Chondrocyte (in vitro differentiated cells): ENCODE data around the gene SYNE2. TPM values are rescaled to one million over a fixed set of nuclear protein-coding genes. Genes with fewer than 3 reads are reported as not detected.
"Not testable (repeated sequence)": the region's sequence is repeated elsewhere in the genome, so short reads cannot be mapped to it uniquely, and the experiment has no call there.

Source experiments
- DNase-seq: peaks from one replicate; pipeline ENCODE4 v3.0.0; 2021; ENCODE audit warnings: mixed read lengths, low spot score
- H3K27ac Mint-ChIP-seq: one replicate; pipeline ENCODE4 v1.8.0; 2021; ENCODE audit warnings: mild to moderate bottlenecking, moderate library complexity, mixed read lengths; ENCODE audit not compliant: unreplicated experiment
- H3K27me3 Mint-ChIP-seq: 2 replicates; pipeline ENCODE4 v1.8.0; 2021; ENCODE audit warnings: low read depth, mixed read lengths
- H3K36me3 Mint-ChIP-seq: 2 replicates; pipeline ENCODE4 v1.8.0; 2021; ENCODE audit warnings: low read depth, mixed read lengths
- H3K4me1 Mint-ChIP-seq: 2 replicates; pipeline ENCODE4 v1.8.0; 2021; ENCODE audit warnings: low read depth, mild to moderate bottlenecking, mixed read lengths
- H3K4me3 Mint-ChIP-seq: one replicate; pipeline ENCODE4 v1.8.0; 2021; ENCODE audit warnings: mild to moderate bottlenecking, moderate library complexity, mixed read lengths; ENCODE audit not compliant: unreplicated experiment
- H3K9me3 Mint-ChIP-seq: 2 replicates; pipeline ENCODE4 v1.8.0; 2021; ENCODE audit warnings: low read depth, mixed read lengths
- CTCF ChIP-seq: fragments of 200-600 bp; sonication (generic); IDR thresholded peaks from 2 replicates; pipeline ENCODE4 v1.5.0; 2021; ENCODE audit warnings: antibody characterized with exemption, mild to moderate bottlenecking, moderate library complexity
- total RNA-seq: library from RNA; stranded (reverse); gene quantifications from 3 replicates; pipeline ENCODE4 v1.2.1, GENCODE V29; 2021

The SYNE2 gene
- total RNA-seq, 1 donor from 2014 or later: 13.6 TPM

GRCh38 chr14:63867933-63868921 is 15.4 kb downstream of the SYNE2 start:
- peaks cover 12% of the 10 kb centered on the region for H3K4me1 Mint-ChIP-seq
- H3K4me3 Mint-ChIP-seq: no peak overlapping the region
- TF ChIP-seq CTCF: no peak
- no peak overlapping the region for H3K27ac Mint-ChIP-seq
- no peaks in the 10 kb centered on the region for H3K9me3 Mint-ChIP-seq
- no peaks in the 10 kb centered on the region for H3K36me3 Mint-ChIP-seq
- no peak for DNase-seq
- no peaks in the 10 kb centered on the region for H3K27me3 Mint-ChIP-seq

GRCh38 chr14:63869940-63870752 is 17.3 kb downstream of the SYNE2 start:
- DNase-seq, H3K27ac Mint-ChIP-seq, H3K27me3 Mint-ChIP-seq, H3K36me3 Mint-ChIP-seq, H3K4me3 Mint-ChIP-seq, H3K9me3 Mint-ChIP-seq: not testable (repeated sequence)
- H3K4me1 Mint-ChIP-seq: peaks cover 17% of the 10 kb centered on the region

GRCh38 chr14:63870753-63871037 is 17.9 kb downstream of the SYNE2 start:
- not testable (repeated sequence) for H3K27ac Mint-ChIP-seq, H3K4me3 Mint-ChIP-seq, H3K36me3 Mint-ChIP-seq, DNase-seq, H3K9me3 Mint-ChIP-seq, H3K27me3 Mint-ChIP-seq
- peaks cover 21% of the 10 kb centered on the region for H3K4me1 Mint-ChIP-seq

GRCh38 chr14:63874223-63874622 is 21.4 kb downstream of the SYNE2 start:
- H3K9me3 Mint-ChIP-seq: no peaks in the 10 kb centered on the region
- H3K27ac Mint-ChIP-seq: no peak overlapping the region
- peaks cover 31% of the 10 kb centered on the region for H3K4me1 Mint-ChIP-seq
- H3K36me3 Mint-ChIP-seq: no peaks in the 10 kb centered on the region
- TF ChIP-seq CTCF: no peak
- no peaks in the 10 kb centered on the region for H3K27me3 Mint-ChIP-seq
- DNase-seq: no peak
- H3K4me3 Mint-ChIP-seq: no peak overlapping the region

GRCh38 chr14:63875311-63875710 is 22.5 kb downstream of the SYNE2 start:
- peaks cover 31% of the 10 kb centered on the region for H3K4me1 Mint-ChIP-seq
- no peak for TF ChIP-seq CTCF
- H3K27ac Mint-ChIP-seq: no peak overlapping the region
- DNase-seq: no peak
- H3K27me3 Mint-ChIP-seq: no peaks in the 10 kb centered on the region
- H3K4me3 Mint-ChIP-seq: no peak overlapping the region
- no peaks in the 10 kb centered on the region for H3K9me3 Mint-ChIP-seq
- H3K36me3 Mint-ChIP-seq: no peaks in the 10 kb centered on the region

GRCh38 chr14:63877550-63877939 is 24.7 kb downstream of the SYNE2 start:
- Mint-ChIP-seq H3K4me3 (no peak overlapping the region), H3K36me3 (no peaks in the 10 kb centered on the region), H3K4me1 (peaks cover 31% of the 10 kb centered on the region), H3K27me3 (no peaks in the 10 kb centered on the region), H3K9me3 (no peaks in the 10 kb centered on the region), H3K27ac (peak overlapping the region; percentile 49)
- no peak for TF ChIP-seq CTCF
- no peak for DNase-seq
